Renal cortical epithelial cell (primary cell): ENCODE results near the gene BANP. TPM values are rescaled to one million over a fixed set of nuclear protein-coding genes. Genes with fewer than 3 reads are reported as not detected.
"Not testable (repeated sequence)": the region's sequence is repeated elsewhere in the genome, so short reads cannot be mapped to it uniquely, and the experiment has no call there.

ENCODE experiments used
- DNase-seq: peaks from one replicate; pipeline ENCODE4 v3.0.0-alpha.2; 2011; ENCODE audit warnings: low read depth
- total RNA-seq: library from RNA; depleted of rRNA; stranded (reverse); fragments of >200 nt; gene quantifications from 2 replicates; pipeline ENCODE4 v1.2.3, GENCODE V29; 2014

Gene BANP
- total RNA-seq, 1 donor from 2014 or later, result 27.9 TPM

GRCh38 chr16:88028177-88028930 is 77.1 kb downstream of the BANP start:
- DNase-seq, result not testable (repeated sequence)

GRCh38 chr16:88030498-88030897 is 79.3 kb downstream of the BANP start:
- DNase-seq, result no peak

GRCh38 chr16:88030961-88031360 is 79.7 kb downstream of the BANP start:
- not testable (repeated sequence) for DNase-seq

GRCh38 chr16:88033003-88033740 is 81.9 kb downstream of the BANP start:
- DNase-seq, result not testable (repeated sequence)

- no peak for DNase-seq
Observed at GRCh38 chr16:88034770-88035169, 83.5 kb downstream of the BANP start.

- no peak for DNase-seq
Observed at GRCh38 chr16:88035292-88035691, 84.1 kb downstream of the BANP start.

- DNase-seq, result not testable (repeated sequence)
Observed at GRCh38 chr16:88035884-88036639, 84.8 kb downstream of the BANP start.

GRCh38 chr16:88036640-88036996 is 85.4 kb downstream of the BANP start:
- DNase-seq, result not testable (repeated sequence)

- not testable (repeated sequence) for DNase-seq
Observed at GRCh38 chr16:88037359-88037758, 86.1 kb downstream of the BANP start.

- DNase-seq, result not testable (repeated sequence)
Observed at GRCh38 chr16:88037876-88038525, 86.8 kb downstream of the BANP start.

- not testable (repeated sequence) for DNase-seq
Observed at GRCh38 chr16:88038526-88038908, 87.3 kb downstream of the BANP start.

- no peak for DNase-seq
Observed at GRCh38 chr16:88039591-88039990, 88.4 kb downstream of the BANP start.

GRCh38 chr16:88040196-88040876 is 89.1 kb downstream of the BANP start:
- DNase-seq, result not testable (repeated sequence)

- DNase-seq, result not testable (repeated sequence)
Observed at GRCh38 chr16:88040877-88041244, 89.6 kb downstream of the BANP start.

- DNase-seq, result not testable (repeated sequence)
Observed at GRCh38 chr16:88041506-88041905, 90.3 kb downstream of the BANP start.

- DNase-seq, result not testable (repeated sequence)
Observed at GRCh38 chr16:88041986-88042562, 90.8 kb downstream of the BANP start.

GRCh38 chr16:88043208-88043910 is 92.1 kb downstream of the BANP start:
- DNase-seq, result not testable (repeated sequence)

- DNase-seq, result not testable (repeated sequence)
Observed at GRCh38 chr16:88044121-88044581, 92.9 kb downstream of the BANP start.

GRCh38 chr16:88045361-88045760 is 94.1 kb downstream of the BANP start:
- DNase-seq, result not testable (repeated sequence)

GRCh38 chr16:88045820-88046303 is 94.6 kb downstream of the BANP start:
- DNase-seq, result no peak
